H1 (cell line): ENCODE results near the gene TMEM144.
"Not testable (repeated sequence)": the region's sequence is repeated elsewhere in the genome, so short reads cannot be mapped to it uniquely, and the experiment has no call there.

Source experiments
- BRCA1 ChIP-seq: IDR thresholded peaks from 2 replicates; pipeline ENCODE4 v1.6.1; 2012; ENCODE audit warnings: low read depth, low read length, improper control_type of control experiment
- CBX8 ChIP-seq: fragments of 300-800, 300-1000 bp; sonication (generic); IDR thresholded peaks from 2 replicates; pipeline ENCODE4 v1.7.1; 2016; ENCODE audit warnings: low read depth, low read length, borderline replicate concordance
- CTCF ChIP-seq, 3 experiments: IDR thresholded peaks; 1 replicate in 2 of 3; 2 replicates in 1 of 3; pipeline versions ENCODE4 v1.5.1 to v1.6.1; 2011; ENCODE audit warnings: low read length in 3 of 3, mild to moderate bottlenecking in 3 of 3, inconsistent platforms in 2 of 3, low read depth in 1 of 3, moderate library complexity in 1 of 3; ENCODE audit not compliant: insufficient read depth in 1 of 3; ENCODE audit errors: control extremely low read depth in 1 of 3
- E2F6 ChIP-seq: IDR thresholded peaks from 2 replicates; pipeline ENCODE4 v1.6.1; 2012; ENCODE audit warnings: inconsistent platforms
- JUN ChIP-seq: IDR thresholded peaks from 2 replicates; pipeline ENCODE4 v1.6.1; 2011; ENCODE audit warnings: low read depth, mild to moderate bottlenecking, improper control_type of control experiment, low read length
- POLR2A ChIP-seq, 2 experiments: IDR thresholded peaks; 1 replicate in 1 of 2; 2 replicates in 1 of 2; pipeline ENCODE4 v1.6.1; 2011; ENCODE audit warnings: low read depth in 2 of 2, low read length in 2 of 2, mild to moderate bottlenecking in 2 of 2; ENCODE audit errors: control extremely low read depth in 1 of 2
- POLR2AphosphoS5 ChIP-seq: IDR thresholded peaks from 2 replicates; pipeline ENCODE4 v1.6.1; 2011; ENCODE audit warnings: low read depth, low read length
- SP4 ChIP-seq: IDR thresholded peaks from 2 replicates; pipeline ENCODE4 v1.6.1; 2012; ENCODE audit warnings: low read length, inconsistent platforms
- TF ChIP-seq, protein P1 (sequence below): IDR thresholded peaks from 2 replicates; pipeline ENCODE4 v1.6.1; 2012; ENCODE audit warnings: low read length, inconsistent platforms
- TF ChIP-seq, protein P2 (sequence below): IDR thresholded peaks from 2 replicates; pipeline ENCODE4 v1.6.1; 2012; ENCODE audit warnings: inconsistent platforms

DNA sequence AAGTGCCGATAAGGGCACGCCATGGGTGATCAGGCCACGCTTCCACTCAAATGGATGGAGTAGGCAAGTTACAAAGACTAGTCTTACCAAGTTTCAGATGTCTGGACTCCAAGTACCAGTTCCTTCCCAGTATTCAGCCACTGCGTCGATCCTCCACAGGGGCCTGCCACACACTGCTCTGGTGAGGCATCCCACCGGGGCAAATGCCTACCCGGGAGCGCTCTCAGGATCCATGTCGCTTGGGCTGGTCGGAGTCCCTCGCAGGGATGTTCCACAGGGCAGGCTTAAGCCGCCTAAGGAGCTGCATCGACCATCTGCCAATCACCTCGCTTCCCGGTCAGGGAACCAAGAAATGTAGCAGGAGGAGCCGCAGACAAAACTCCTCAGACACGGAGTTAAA is 18.1 kb downstream of the TMEM144 start:
- not testable (repeated sequence) for TF ChIP-seq POLR2A (IDR thresholded peaks at IDR 0.05; ENCODE audit: control extremely low read depth in 1 of 2, low read depth in 2 of 2, low read length in 2 of 2); CTCF (IDR thresholded peaks at IDR 0.05; ENCODE audit: control extremely low read depth in 1 of 3, insufficient read depth in 1 of 3, low read depth in 1 of 3, low read length in 3 of 3); JUN; POLR2AphosphoS5; CBX8; SP4; E2F6; BRCA1
- TF ChIP-seq, protein P1, sequence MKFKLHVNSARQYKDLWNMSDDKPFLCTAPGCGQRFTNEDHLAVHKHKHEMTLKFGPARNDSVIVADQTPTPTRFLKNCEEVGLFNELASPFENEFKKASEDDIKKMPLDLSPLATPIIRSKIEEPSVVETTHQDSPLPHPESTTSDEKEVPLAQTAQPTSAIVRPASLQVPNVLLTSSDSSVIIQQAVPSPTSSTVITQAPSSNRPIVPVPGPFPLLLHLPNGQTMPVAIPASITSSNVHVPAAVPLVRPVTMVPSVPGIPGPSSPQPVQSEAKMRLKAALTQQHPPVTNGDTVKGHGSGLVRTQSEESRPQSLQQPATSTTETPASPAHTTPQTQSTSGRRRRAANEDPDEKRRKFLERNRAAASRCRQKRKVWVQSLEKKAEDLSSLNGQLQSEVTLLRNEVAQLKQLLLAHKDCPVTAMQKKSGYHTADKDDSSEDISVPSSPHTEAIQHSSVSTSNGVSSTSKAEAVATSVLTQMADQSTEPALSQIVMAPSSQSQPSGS: not testable (repeated sequence)
- TF ChIP-seq, protein P2, sequence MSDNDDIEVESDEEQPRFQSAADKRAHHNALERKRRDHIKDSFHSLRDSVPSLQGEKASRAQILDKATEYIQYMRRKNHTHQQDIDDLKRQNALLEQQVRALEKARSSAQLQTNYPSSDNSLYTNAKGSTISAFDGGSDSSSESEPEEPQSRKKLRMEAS: not testable (repeated sequence)
